H9 (cell line): ENCODE measurements around the gene P2RX7. TPM values are rescaled to one million over a fixed set of nuclear protein-coding genes. Genes with fewer than 3 reads are reported as not detected.

Experiments
- DNase-seq: peaks from one replicate; pipeline ENCODE4 v3.0.0-alpha.2; 2017
- H2AFZ ChIP-seq: one replicate; pipeline ENCODE4 v1.6.1; 2013; ENCODE audit warnings: mild to moderate bottlenecking, low read length, control low read depth, moderate library complexity
- H2AK5ac ChIP-seq: 2 replicates; pipeline ENCODE4 v1.6.1; 2013; ENCODE audit warnings: low read length, control low read depth, mixed read lengths; ENCODE audit not compliant: insufficient read length
- H2BK120ac ChIP-seq: one replicate; pipeline ENCODE4 v1.6.1; 2013; ENCODE audit warnings: low read depth, mild to moderate bottlenecking, low read length, control low read depth, inconsistent platforms; ENCODE audit not compliant: poor library complexity, severe bottlenecking
- H2BK12ac ChIP-seq: 2 replicates; pipeline ENCODE4 v1.6.1; 2013; ENCODE audit warnings: low read length, control low read depth, mixed read lengths, low read depth; ENCODE audit not compliant: insufficient read length
- H2BK15ac ChIP-seq: 2 replicates; pipeline ENCODE4 v1.6.1; 2013; ENCODE audit warnings: low read depth, low read length, control low read depth
- H2BK20ac ChIP-seq: one replicate; pipeline ENCODE4 v1.6.1; 2013; ENCODE audit warnings: low read depth, mild to moderate bottlenecking, low read length, control low read depth, inconsistent platforms; ENCODE audit not compliant: poor library complexity, severe bottlenecking
- H2BK5ac ChIP-seq: 2 replicates; pipeline ENCODE4 v1.6.1; 2013; ENCODE audit warnings: low read length, control low read depth, mixed read lengths; ENCODE audit not compliant: insufficient read length
- H3K14ac ChIP-seq: 2 replicates; pipeline ENCODE4 v1.6.1; 2013; ENCODE audit warnings: low read length, control low read depth; ENCODE audit not compliant: insufficient read depth
- H3K18ac ChIP-seq: 2 replicates; pipeline ENCODE4 v1.6.1; 2013; ENCODE audit warnings: low read depth, mild to moderate bottlenecking, mixed read lengths, low read length, control low read depth; ENCODE audit not compliant: insufficient read length
- H3K23ac ChIP-seq: 2 replicates; pipeline ENCODE4 v1.6.1; 2013; ENCODE audit warnings: low read length, control low read depth, mixed read lengths, low read depth; ENCODE audit not compliant: insufficient read length
- H3K23me2 ChIP-seq: 2 replicates; pipeline ENCODE4 v1.6.1; 2013; ENCODE audit warnings: low read depth, mild to moderate bottlenecking, mixed read lengths, low read length, control low read depth; ENCODE audit not compliant: insufficient read length, poor library complexity, severe bottlenecking
- H3K27ac ChIP-seq: 2 replicates; pipeline ENCODE4 v1.5.1; 2013; ENCODE audit warnings: low read length, control low read depth, mixed read lengths, low read depth; ENCODE audit not compliant: insufficient read length
- H3K27me3 ChIP-seq: 2 replicates; pipeline ENCODE4 v1.6.1; 2013; ENCODE audit warnings: low read length, control low read depth, inconsistent platforms; ENCODE audit not compliant: insufficient read depth
- H3K4ac ChIP-seq: 2 replicates; pipeline ENCODE4 v1.6.1; 2013; ENCODE audit warnings: low read depth, mild to moderate bottlenecking, control low read depth, inconsistent platforms, low read length, moderate library complexity
- H3K4me1 ChIP-seq: 2 replicates; pipeline ENCODE4 v1.6.1; 2013; ENCODE audit warnings: low read length, control low read depth, inconsistent platforms; ENCODE audit not compliant: insufficient read depth
- H3K4me2 ChIP-seq: 2 replicates; pipeline ENCODE4 v1.6.1; 2013; ENCODE audit warnings: low read length, control low read depth, mixed read lengths; ENCODE audit not compliant: insufficient read length, insufficient read depth
- H3K56ac ChIP-seq: 2 replicates; pipeline ENCODE4 v1.6.1; 2013; ENCODE audit warnings: low read depth, mild to moderate bottlenecking, mixed read lengths, low read length, control low read depth; ENCODE audit not compliant: insufficient read length
- H3K79me1 ChIP-seq: 2 replicates; pipeline ENCODE4 v1.6.1; 2013; ENCODE audit warnings: low read depth, mild to moderate bottlenecking, moderate library complexity, low read length, control low read depth, inconsistent platforms; ENCODE audit not compliant: insufficient read depth, poor library complexity, severe bottlenecking
- H3K79me2 ChIP-seq: 2 replicates; pipeline ENCODE4 v1.6.1; 2013; ENCODE audit warnings: low read length, control low read depth, inconsistent platforms; ENCODE audit not compliant: insufficient read depth
- H3K9ac ChIP-seq: 2 replicates; pipeline ENCODE4 v1.6.1; 2013; ENCODE audit warnings: low read length, control low read depth, mixed read lengths; ENCODE audit not compliant: insufficient read length; ENCODE audit errors: extremely low read depth
- H3K9me3 ChIP-seq: one replicate; pipeline ENCODE4 v1.6.1; 2013; ENCODE audit warnings: low read depth, low read length, inconsistent platforms; ENCODE audit not compliant: control insufficient read depth
- H3T11ph ChIP-seq: one replicate; pipeline ENCODE4 v1.6.1; 2013; ENCODE audit warnings: mild to moderate bottlenecking, low read length, control low read depth, inconsistent platforms
- H4K20me1 ChIP-seq: one replicate; pipeline ENCODE4 v1.6.1; 2013; ENCODE audit not compliant: control insufficient read depth, insufficient read length, insufficient read depth
- H4K5ac ChIP-seq: 2 replicates; pipeline ENCODE4 v1.6.1; 2013; ENCODE audit warnings: low read depth, mild to moderate bottlenecking, mixed read lengths, low read length, control low read depth; ENCODE audit not compliant: insufficient read length
- H4K8ac ChIP-seq: replicated peaks from 2 replicates; pipeline ENCODE4 v1.6.1; 2013; ENCODE audit warnings: low read length, control low read depth, mixed read lengths, low read depth; ENCODE audit not compliant: insufficient read length
- H4K91ac ChIP-seq: 2 replicates; pipeline ENCODE4 v1.6.1; 2013; ENCODE audit warnings: low read depth, mild to moderate bottlenecking, moderate library complexity, mixed read lengths, low read length, control low read depth; ENCODE audit not compliant: insufficient read length
- H3K27ac Mint-ChIP-seq, 3 experiments: 2 replicates in 2 of 3; 3 replicates in 1 of 3; pipeline ENCODE4 v1.8.0; 2020 to 2021; ENCODE audit warnings: mixed read lengths in 3 of 3, mild to moderate bottlenecking in 1 of 3, moderate library complexity in 1 of 3
- H3K27me3 Mint-ChIP-seq: 2 replicates; pipeline ENCODE4 v1.8.0; 2021; ENCODE audit warnings: low read depth, mild to moderate bottlenecking, moderate library complexity, mixed read lengths
- H3K36me3 Mint-ChIP-seq, 3 experiments: 2 replicates in 2 of 3; 3 replicates in 1 of 3; pipeline ENCODE4 v1.8.0; 2020 to 2021; ENCODE audit warnings: low read depth in 3 of 3, mixed read lengths in 3 of 3; ENCODE audit not compliant: insufficient read depth in 1 of 3
- H3K4me1 Mint-ChIP-seq, 2 experiments: 2 replicates each; pipeline ENCODE4 v1.8.0; 2020; ENCODE audit warnings: mixed read lengths in 2 of 2
- H3K4me3 Mint-ChIP-seq, 2 experiments: 2 replicates in 1 of 2; 3 replicates in 1 of 2; pipeline ENCODE4 v1.8.0; 2020 to 2021; ENCODE audit warnings: mild to moderate bottlenecking in 2 of 2, mixed read lengths in 2 of 2, moderate library complexity in 1 of 2
- H3K9me3 Mint-ChIP-seq, 2 experiments: 2 replicates in 1 of 2; 3 replicates in 1 of 2; pipeline ENCODE4 v1.8.0; 2020; ENCODE audit warnings: mild to moderate bottlenecking in 2 of 2, mixed read lengths in 2 of 2, moderate library complexity in 1 of 2
- CTCF ChIP-seq: fragments of 200-600 bp; sonication (generic); conservative IDR thresholded peaks from 3 replicates; pipeline ENCODE4 v1.8.0; 2021; ENCODE audit warnings: antibody characterized with exemption, mild to moderate bottlenecking
- WGBS: extraction: QIAGEN DNeasy Blood & Tissue Kit; methylation state at CpG from one replicate; pipeline ENCODE4 v1.1.7; 2013; ENCODE audit warnings: missing lambda C conversion rate, low lambda C conversion rate, mixed read lengths; ENCODE audit not compliant: insufficient read length; ENCODE audit errors: extremely low coverage; 5-methylcytosine and 5-hydroxymethylcytosine counted together
- total RNA-seq: library from RNA; stranded (reverse); gene quantifications from 2 replicates; pipeline ENCODE4 v1.2.1, GENCODE V29; 2021

The P2RX7 gene
- total RNA-seq, 1 experiment from 2014 or later: 0.09 TPM

- Mint-ChIP-seq H3K9me3 (no peaks in the 10 kb centered on the region), H3K36me3 (no peaks in the 10 kb centered on the region), H3K4me3 (no peak overlapping the region), H3K27ac (no peak overlapping the region), H3K4me1 (peaks cover 26 to 28% of the 10 kb centered on the region in 2 experiments), H3K27me3 (peaks cover 26% of the 10 kb centered on the region)
- no peak for TF ChIP-seq CTCF
- DNase-seq: no peak
- Histone ChIP-seq H3K56ac (no peak overlapping the region), H2BK120ac (no peak overlapping the region), H2BK5ac (no peak overlapping the region), H3K18ac (no peak overlapping the region), H3K9ac (no peak overlapping the region), H2BK20ac (no peak overlapping the region), H2BK12ac (no peak overlapping the region), H3K79me1 (no peaks in the 10 kb centered on the region), H3K9me3 (no peaks in the 10 kb centered on the region), H2AFZ (no peak overlapping the region), H3K4ac (no peak overlapping the region), H3K4me1 (0 out of 2 replicates have a peak, but pooled peaks cover 2% of the 10 kb centered on the region), H4K5ac (no peak overlapping the region), H4K20me1 (no peaks in the 10 kb centered on the region), H4K8ac (no peak overlapping the region), H3T11ph (no peak overlapping the region), H3K23ac (no peak overlapping the region), H3K14ac (no peak overlapping the region), H3K27ac (no peak overlapping the region), H3K4me2 (no peak overlapping the region), H3K23me2 (peaks cover 7% of the 10 kb centered on the region), H3K79me2 (no peaks in the 10 kb centered on the region), H2AK5ac (no peak overlapping the region), H3K27me3 (no peaks in the 10 kb centered on the region; the same call in 1 of the 2 replicates), H4K91ac (no peak overlapping the region), H2BK15ac (no peak overlapping the region)
- no CpG with 5 or more reads among the region's 2 CpGs for WGBS
Measured at GRCh38 chr12:121092034-121092433, 40.6 kb upstream of the P2RX7 start.
